Pancreas (tissue), 10 donors: ENCODE data around the gene PDK4. TPM values are rescaled to one million over a fixed set of nuclear protein-coding genes. Genes with fewer than 3 reads are reported as not detected.
"Not testable (repeated sequence)": the region's sequence is repeated elsewhere in the genome, so short reads cannot be mapped to it uniquely, and the experiment has no call there.

Source experiments
- ATAC-seq, 4 donors: fragments of 200-7000 bp; cut with Tn5 transposase; one replicate each; pipeline versions ENCODE4 v1.8.0 to v1.9.1; 2020; ENCODE audit warnings: mild to moderate bottlenecking in 4 of 4, moderate library complexity in 4 of 4
- DNase-seq, 6 donors: peaks; one replicate each; pipeline ENCODE4 v3.0.0-alpha.2; 2020
- FAIRE-seq: peaks from 2 replicates; lab custom pipeline; 2012; peaks lifted over from hg19 to GRCh38; lab: Jason Lieb, UNC
- H3K27ac ChIP-seq, 4 donors: fragments of 200-600 bp; sonication (generic); 1 replicate in 3 of 4; 2 replicates in 1 of 4; pipeline versions ENCODE4 v1.5.0 to v1.8.0; 2020
- H3K27me3 ChIP-seq, 4 donors: fragments of 200-600 bp; one replicate each; pipeline ENCODE4 v1.8.0; 2021
- H3K36me3 ChIP-seq, 3 donors: fragments of 200-600 bp; sonication (generic) in 1 of 3; one replicate each; pipeline versions ENCODE4 v1.5.0 to v1.8.0; 2020 to 2021
- H3K4me1 ChIP-seq, 3 donors: fragments of 200-600 bp; one replicate each; pipeline ENCODE4 v1.8.0; 2021
- H3K4me3 ChIP-seq, 4 donors: fragments of 200-600 bp; sonication (generic) in 2 of 4; one replicate each; pipeline versions ENCODE4 v1.5.0 to v1.8.0; 2020 to 2021
- H3K9me3 ChIP-seq, 4 donors: fragments of 200-600 bp; one replicate each; pipeline ENCODE4 v1.8.0; 2021
- CTCF ChIP-seq, 4 donors: fragments of 200-600 bp; sonication (generic) in 3 of 4; IDR thresholded peaks; one replicate each; pipeline versions ENCODE4 v1.5.0 to v1.8.0; 2021; ENCODE audit warnings: antibody characterized with exemption in 4 of 4
- WGBS, 2 donors: extraction: QIAGEN DNeasy Blood & Tissue Kit; methylation state at CpG; one replicate each; pipeline ENCODE4 v1.1.7; 2013; 5-methylcytosine and 5-hydroxymethylcytosine counted together
- intact Hi-C, 3 donors: fragments of 100-400 bp; cut with DNase I; formaldehyde crosslinking; loops; one replicate each; pipeline versions ENCODE4 v1.11.1 to v1.14.2; 2022
- polyA plus RNA-seq, 2 donors: library from polyadenylated mRNA; stranded (reverse); fragments of 200-250 nt; gene quantifications; one replicate each; pipeline ENCODE4 v1.2.3, GENCODE V29; 2013
- total RNA-seq, 6 donors: library from RNA; stranded (reverse); fragmentation: NEBNext Ultra II Directional in 4 of 6; extraction: Animal tissue kit (Norgen Biotek cat#: 25700) in 4 of 6; gene quantifications; one replicate each; pipeline versions ENCODE4 v1.2.1 to v1.2.4, GENCODE V29; 2021 to 2023
- donor health status: healthy with polysubstance abuse.
- donor health status: DM: no; HTN: no; CAD: no; lungs with moderate emphysema.
- donor health status: DM: no; HTN: no; CAD: no.
- donor health status: control.
- donor health status: control.
- donor health status: Bipolar disorder and iron deficiency.
- donor health status: DM: yes; HTN: yes; CAD: no.
- donor health status: DM: no; HTN: no; CAD: no.
- donor health status: DM: no; HTN: no; CAD: no.
- donor health status: DM: yes; HTN: yes; CAD: no.

Gene PDK4
- total and polyA plus RNA-seq, 8 donors = 20.4 to 679 (median 64.4) TPM

- H3K27me3 ChIP-seq = no peaks in the 10 kb centered on the region
- H3K4me3 ChIP-seq = no peak overlapping the region
- ATAC-seq = no peak
- no peak for FAIRE-seq
- intact Hi-C loops = loop anchor here in 1 of 3 donors (10.0 kb wide), 1 partner anchor 53 kb away; no protein-coding TSS in a partner anchor
- WGBS, 2 donors = 71 to 79% methylated on average over 3 of the region's 3 CpGs
- peak overlapping the region; percentile 92 to 98 (median 94) for H3K27ac ChIP-seq
- peak in 2 of 6 donors; percentile 23 to 32 for DNase-seq
- H3K9me3 ChIP-seq = no peaks in the 10 kb centered on the region
- no peak for TF ChIP-seq CTCF (IDR thresholded peaks at IDR 0.05)
- H3K36me3 ChIP-seq = no peaks in the 10 kb centered on the region
- peaks cover 13 to 45% (median 42%) of the 10 kb centered on the region in 3 donors for H3K4me1 ChIP-seq
Observed at GRCh38 chr7:95607561-95607960, 11.2 kb upstream of the PDK4 start.

- peak in 2 of 6 donors; percentile 39 to 69 for DNase-seq
- no peak overlapping the region for H3K4me3 ChIP-seq
- intact Hi-C loops = loop anchor here in 1 of 3 donors (10.0 kb wide), 1 partner anchor 50 kb away; no protein-coding TSS in a partner anchor
- FAIRE-seq = no peak
- ATAC-seq = no peak
- H3K4me1 ChIP-seq = peaks cover 19 to 30% (median 28%) of the 10 kb centered on the region in 3 donors
- 97 to 98% methylated on average over 21 of the region's 21 CpGs for WGBS, 2 donors
- no peak overlapping the region for H3K27ac ChIP-seq
- H3K36me3 ChIP-seq = no peaks in the 10 kb centered on the region
- TF ChIP-seq CTCF (IDR thresholded peaks at IDR 0.05) = no peak
- H3K27me3 ChIP-seq = no peaks in the 10 kb centered on the region
- no peaks in the 10 kb centered on the region for H3K9me3 ChIP-seq
Observed at GRCh38 chr7:95605275-95605674, 9.0 kb upstream of the PDK4 start.

- H3K4me3 ChIP-seq, ATAC-seq, H3K36me3 ChIP-seq, DNase-seq, FAIRE-seq, H3K27ac ChIP-seq, H3K27me3 ChIP-seq, H3K9me3 ChIP-seq: not testable (repeated sequence)
- WGBS, 2 donors = 95 to 96% methylated on average over 3 of the region's 3 CpGs
- peaks cover 19 to 25% (median 23%) of the 10 kb centered on the region in 3 donors for H3K4me1 ChIP-seq
- intact Hi-C loops = loop anchor here in 1 of 3 donors (10.0 kb wide), 1 partner anchor 50 kb away; no protein-coding TSS in a partner anchor
Observed at GRCh38 chr7:95604811-95605210, 8.5 kb upstream of the PDK4 start.

GRCh38 chr7:95604397-95604796 is 8.1 kb upstream of the PDK4 start:
- not testable (repeated sequence) for H3K36me3 ChIP-seq, H3K27me3 ChIP-seq, H3K4me3 ChIP-seq, FAIRE-seq, ATAC-seq, H3K9me3 ChIP-seq, DNase-seq, H3K27ac ChIP-seq
- intact Hi-C loops = loop anchor here in 1 of 3 donors (10.0 kb wide), 1 partner anchor 50 kb away; no protein-coding TSS in a partner anchor
- H3K4me1 ChIP-seq = peaks cover 19 to 21% (median 19%) of the 10 kb centered on the region in 3 donors
- 86 to 100% methylated on average over 2 of the region's 2 CpGs for WGBS, 2 donors

- no peak for FAIRE-seq
- no peak overlapping the region for H3K27ac ChIP-seq
- no peak for TF ChIP-seq CTCF (IDR thresholded peaks at IDR 0.05)
- WGBS, 2 donors = 86 to 94% methylated on average over 4 of the region's 4 CpGs
- peaks cover 6 to 14% (median 11%) of the 10 kb centered on the region in 3 donors for H3K4me1 ChIP-seq
- H3K36me3 ChIP-seq = no peaks in the 10 kb centered on the region
- H3K9me3 ChIP-seq = no peaks in the 10 kb centered on the region
- DNase-seq = no peak
- H3K4me3 ChIP-seq = no peak overlapping the region
- no peaks in the 10 kb centered on the region for H3K27me3 ChIP-seq
- intact Hi-C loops = loop anchor here in 1 of 3 donors (10.0 kb wide), 1 partner anchor 48 kb away; no protein-coding TSS in a partner anchor
- ATAC-seq = no peak
Observed at GRCh38 chr7:95602421-95602820, 6.1 kb upstream of the PDK4 start.

GRCh38 chr7:95601316-95601715 is 5.0 kb upstream of the PDK4 start:
- intact Hi-C loops = loop anchor here in 1 of 3 donors (10.0 kb wide), 1 partner anchor 47 kb away; no protein-coding TSS in a partner anchor
- Histone ChIP-seq H3K4me3 (no peak overlapping the region), H3K4me1 (peaks cover 5 to 11% (median 9%) of the 10 kb centered on the region in 3 donors), H3K36me3 (no peaks in the 10 kb centered on the region), H3K9me3 (no peaks in the 10 kb centered on the region), H3K27ac (no peak overlapping the region), H3K27me3 (no peaks in the 10 kb centered on the region)
- FAIRE-seq (no peak), ATAC-seq (no peak), DNase-seq (no peak)
- TF ChIP-seq CTCF (IDR thresholded peaks at IDR 0.05) = no peak
- 48 to 53% methylated on average over 4 of the region's 4 CpGs for WGBS, 2 donors
